Cardiac muscle cell (in vitro differentiated cells and primary cell): ENCODE measurements around the gene RNF208. TPM values are rescaled to one million over a fixed set of nuclear protein-coding genes. Genes with fewer than 3 reads are reported as not detected.

ENCODE experiments used
- DNase-seq, 2 donors: peaks; one replicate each; pipeline versions ENCODE4 v3.0.0 to v3.0.0-alpha.2; 2010 to 2017; ENCODE audit warnings: low read depth in 1 of 2, low spot score in 1 of 2
- H3K27ac ChIP-seq: fragments of 200-600 bp; sonication (generic); 2 replicates; pipeline ENCODE4 v1.5.1; 2016
- H3K27me3 ChIP-seq: fragments of 200-600 bp; sonication (generic); 2 replicates; pipeline ENCODE4 v1.6.0; 2016; ENCODE audit warnings: control low read depth
- H3K36me3 ChIP-seq: fragments of 200-600 bp; sonication (generic); 2 replicates; pipeline ENCODE4 v1.5.1; 2016; ENCODE audit warnings: control low read depth
- H3K4me1 ChIP-seq: fragments of 200-600 bp; sonication (generic); 2 replicates; pipeline ENCODE4 v1.8.1; 2017; ENCODE audit warnings: low read depth, mild to moderate bottlenecking, mixed run types
- H3K4me3 ChIP-seq: fragments of 200-600 bp; sonication (generic); 2 replicates; pipeline ENCODE4 v1.5.1; 2016; ENCODE audit warnings: mild to moderate bottlenecking
- H3K9me3 ChIP-seq: fragments of 200-600 bp; sonication (generic); 2 replicates; pipeline ENCODE4 v1.5.1; 2017; ENCODE audit warnings: low read depth, mild to moderate bottlenecking, control low read depth
- polyA plus RNA-seq: library from polyadenylated mRNA; unstranded; fragments of >200 nt; fragmentation: Nextera tagmentation; extraction: Ambion mirVana; gene quantifications from 2 replicates; pipeline ENCODE4 v1.2.1, GENCODE V29; 2016
- total RNA-seq: library from RNA; depleted of rRNA; stranded (reverse); fragments of >200 nt; gene quantifications from 2 replicates; pipeline ENCODE4 v1.2.3, GENCODE V29; 2016
- TF ChIP-seq, protein P1 (sequence below): IDR thresholded peaks from 2 replicates; pipeline ENCODE4 v1.5.1; 2012; ENCODE audit warnings: low read depth, mild to moderate bottlenecking, low read length

RNF208 gene
- total and polyA plus RNA-seq, 2 experiments from 2014 or later = 6.1 to 23.1 TPM

DNA sequence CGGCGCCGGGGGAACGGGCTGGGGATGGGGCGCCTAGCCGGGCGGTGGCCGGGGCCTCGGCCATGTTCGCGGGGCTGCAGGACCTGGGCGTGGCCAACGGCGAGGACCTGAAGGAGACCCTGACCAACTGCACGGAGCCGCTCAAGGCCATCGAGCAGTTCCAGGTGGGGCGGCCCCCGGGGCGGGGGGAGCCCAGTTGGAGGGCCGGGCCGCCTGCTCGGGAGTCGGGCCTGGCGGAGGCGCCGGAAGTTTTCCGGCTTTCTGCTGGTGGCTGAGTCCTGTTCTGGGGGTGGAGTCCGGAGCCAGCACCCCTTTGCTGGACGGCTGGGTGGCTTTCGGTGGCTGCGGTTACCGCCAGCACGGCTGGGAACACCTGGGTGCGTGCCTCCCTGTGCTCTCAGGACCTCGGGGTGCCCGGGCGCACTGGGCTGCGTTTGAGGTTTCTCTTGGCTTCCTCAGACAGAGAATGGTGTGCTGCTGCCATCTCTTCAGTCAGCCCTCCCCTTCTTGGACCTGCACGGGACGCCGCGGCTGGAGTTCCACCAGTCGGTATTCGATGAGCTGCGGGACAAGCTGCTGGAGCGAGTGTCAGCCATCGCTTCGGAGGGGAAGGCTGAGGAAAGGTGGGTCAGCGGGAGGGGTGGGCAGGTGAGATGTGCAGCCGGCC, 33.5 kb upstream of the RNF208 start:
- peak in 1 of 2 donors; percentile 72 for DNase-seq
- H3K9me3 ChIP-seq = no peaks in the 10 kb centered on the region
- H3K27me3 ChIP-seq = no peaks in the 10 kb centered on the region
- peak overlapping the region; percentile 57 for H3K27ac ChIP-seq
- H3K4me3 ChIP-seq = peak overlapping the region; percentile 98
- TF ChIP-seq, protein P1, sequence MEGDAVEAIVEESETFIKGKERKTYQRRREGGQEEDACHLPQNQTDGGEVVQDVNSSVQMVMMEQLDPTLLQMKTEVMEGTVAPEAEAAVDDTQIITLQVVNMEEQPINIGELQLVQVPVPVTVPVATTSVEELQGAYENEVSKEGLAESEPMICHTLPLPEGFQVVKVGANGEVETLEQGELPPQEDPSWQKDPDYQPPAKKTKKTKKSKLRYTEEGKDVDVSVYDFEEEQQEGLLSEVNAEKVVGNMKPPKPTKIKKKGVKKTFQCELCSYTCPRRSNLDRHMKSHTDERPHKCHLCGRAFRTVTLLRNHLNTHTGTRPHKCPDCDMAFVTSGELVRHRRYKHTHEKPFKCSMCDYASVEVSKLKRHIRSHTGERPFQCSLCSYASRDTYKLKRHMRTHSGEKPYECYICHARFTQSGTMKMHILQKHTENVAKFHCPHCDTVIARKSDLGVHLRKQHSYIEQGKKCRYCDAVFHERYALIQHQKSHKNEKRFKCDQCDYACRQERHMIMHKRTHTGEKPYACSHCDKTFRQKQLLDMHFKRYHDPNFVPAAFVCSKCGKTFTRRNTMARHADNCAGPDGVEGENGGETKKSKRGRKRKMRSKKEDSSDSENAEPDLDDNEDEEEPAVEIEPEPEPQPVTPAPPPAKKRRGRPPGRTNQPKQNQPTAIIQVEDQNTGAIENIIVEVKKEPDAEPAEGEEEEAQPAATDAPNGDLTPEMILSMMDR = no peak
- H3K36me3 ChIP-seq = peaks cover 7% of the 10 kb centered on the region
- peaks cover 19% of the 10 kb centered on the region for H3K4me1 ChIP-seq

GRCh38 chr9:137254624-137255447, 32.8 kb upstream of the RNF208 start, which contains the start of gene NELFB:
Gene NELFB (plus strand): TSS chr9:137255327.
- TF ChIP-seq, protein P1 = no peak
- H3K36me3 ChIP-seq = peaks cover 7% of the 10 kb centered on the region
- peak within 1 kb of the TSS; percentile 57 for H3K27ac ChIP-seq

DNA sequence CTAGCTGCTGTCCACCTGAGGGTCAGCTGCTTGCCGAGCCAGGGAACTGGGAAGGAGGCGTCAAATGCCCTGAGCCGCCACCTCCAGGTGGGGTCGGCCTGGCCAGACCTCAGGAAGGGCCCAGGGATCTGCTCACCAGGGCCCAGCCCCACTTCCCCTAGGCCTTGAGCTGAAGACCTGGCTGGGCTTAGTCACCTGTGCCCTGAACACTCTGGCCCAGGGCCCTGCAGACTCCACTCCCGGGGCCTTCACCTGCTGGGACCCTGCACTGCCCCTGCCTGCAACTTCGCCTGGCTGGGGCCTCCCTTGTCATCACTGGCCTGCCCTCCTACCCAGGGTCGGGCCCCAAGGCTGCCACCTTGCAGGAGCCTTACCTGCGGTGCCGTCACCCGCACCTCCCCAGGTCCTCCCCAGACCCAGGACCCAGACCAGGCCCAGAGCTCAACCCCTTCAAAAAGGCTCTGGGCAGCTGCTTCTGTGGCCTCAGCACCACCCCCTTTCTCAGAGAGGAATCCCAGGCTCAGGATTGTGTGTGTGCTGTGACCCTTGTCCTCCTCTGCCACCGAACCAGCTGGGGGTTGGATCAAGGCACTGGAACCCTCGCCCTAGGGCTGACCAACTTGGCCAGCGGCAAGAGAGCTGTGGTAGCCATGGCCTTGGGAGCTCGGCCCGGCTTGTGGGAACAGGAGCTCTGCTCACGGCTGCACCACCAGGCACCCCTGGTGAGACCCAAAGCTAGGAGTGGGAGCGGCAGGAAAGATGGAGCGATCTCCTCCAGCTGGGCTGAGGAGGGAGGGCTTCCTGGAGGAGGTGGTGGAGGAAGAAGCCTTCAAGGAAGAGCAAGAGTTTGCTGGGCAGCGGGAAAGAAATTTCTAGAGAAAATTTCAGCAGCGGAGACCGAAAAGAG, 31.9 kb upstream of the RNF208 start:
- no peak for DNase-seq
- peak overlapping the region; percentile 98 for H3K4me3 ChIP-seq
- peaks cover 3% of the 10 kb centered on the region for H3K36me3 ChIP-seq
- no peak overlapping the region for H3K27ac ChIP-seq
- no peaks in the 10 kb centered on the region for H3K27me3 ChIP-seq
- no peaks in the 10 kb centered on the region for H3K9me3 ChIP-seq
- TF ChIP-seq, protein P1 = no peak
- peaks cover 19% of the 10 kb centered on the region for H3K4me1 ChIP-seq

More at GRCh38 chr9:137254624-137255447, 32.8 kb upstream of the RNF208 start, which contains the start of gene NELFB:
- Histone ChIP-seq H3K9me3 (no peaks in the 10 kb centered on the region), H3K4me3 (peak within 1 kb of the TSS; percentile 98), H3K27me3 (no peaks in the 10 kb centered on the region), H3K4me1 (peaks cover 19% of the 10 kb centered on the region)
- peak; percentile 93 to 94 for DNase-seq

DNA sequence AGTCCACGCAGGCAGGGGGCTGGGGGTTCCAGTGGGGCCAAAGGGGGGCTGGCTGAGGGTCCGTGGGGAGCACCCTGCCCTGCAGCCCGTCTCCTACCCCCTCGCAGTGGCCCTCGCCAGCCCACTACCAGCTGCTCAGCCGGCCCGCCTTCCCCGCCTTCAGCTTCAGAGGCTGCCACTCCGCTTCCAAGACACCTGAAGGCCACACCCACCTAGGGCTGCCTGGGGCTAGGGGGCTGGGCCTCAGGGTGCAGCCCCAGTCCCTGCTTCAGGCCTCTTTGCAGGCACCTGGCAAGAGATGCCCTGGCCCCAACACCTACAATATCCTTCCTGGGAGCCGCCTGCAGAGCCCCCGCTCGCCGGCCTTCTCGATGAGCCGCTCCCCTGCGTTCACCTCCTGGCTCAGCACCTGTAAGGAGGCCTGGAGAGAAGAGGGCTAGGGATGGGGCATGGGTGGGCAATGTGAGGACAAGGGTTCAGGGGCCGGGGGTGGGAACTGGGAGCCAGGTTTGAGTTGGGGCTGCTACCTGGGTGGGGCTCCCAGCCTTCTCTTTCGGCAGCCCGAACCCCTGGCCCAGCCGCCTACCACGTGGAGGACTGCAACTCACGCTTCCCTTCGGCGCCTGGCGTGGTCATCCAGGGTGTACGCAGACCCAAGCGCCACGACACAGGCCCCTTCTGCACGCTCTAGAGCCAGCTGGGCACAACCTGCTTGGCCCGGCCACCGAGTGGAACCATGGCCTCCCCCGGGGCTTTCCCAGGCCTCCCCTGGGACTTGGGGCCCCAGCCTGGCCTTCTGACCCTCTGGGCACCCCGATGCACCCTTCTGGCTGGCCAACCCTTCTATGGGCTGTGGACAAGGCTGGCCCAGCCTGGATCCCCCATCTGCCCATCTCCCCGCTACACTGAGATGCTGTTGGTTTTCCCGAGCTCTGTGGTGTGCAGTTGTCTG, 30.8 kb upstream of the RNF208 start:
- TF ChIP-seq, protein P1 = no peak
- Histone ChIP-seq H3K4me1 (peaks cover 19% of the 10 kb centered on the region), H3K27ac (no peak overlapping the region), H3K27me3 (no peaks in the 10 kb centered on the region), H3K36me3 (no peaks in the 10 kb centered on the region), H3K4me3 (no peak overlapping the region), H3K9me3 (no peaks in the 10 kb centered on the region)
- DNase-seq = peak in 1 of 2 donors; percentile 52
